NK-92 (cell line): ENCODE measurements around the gene MRPS22.
"Not testable (repeated sequence)": the region's sequence is repeated elsewhere in the genome, so short reads cannot be mapped to it uniquely, and the experiment has no call there.

ENCODE experiments used
- DNase-seq: peaks from one replicate; lab custom pipeline; 2025; ENCODE audit not compliant: unreplicated experiment; lab: John Stamatoyannopoulos, UW

Gene MRPS22

GRCh38 chr3:139334675-139335074 is 9.1 kb upstream of the MRPS22 start:
- not testable (repeated sequence) for DNase-seq

GRCh38 chr3:139338405-139338804 is 5.4 kb upstream of the MRPS22 start:
- DNase-seq: no peak

- no peak for DNase-seq
Observed at GRCh38 chr3:139339219-139339906, 4.5 kb upstream of the MRPS22 start.

- no peak for DNase-seq
Observed at GRCh38 chr3:139340784-139341183, 3.0 kb upstream of the MRPS22 start.

- no peak for DNase-seq
Observed at GRCh38 chr3:139342054-139342453, 1.8 kb upstream of the MRPS22 start.

GRCh38 chr3:139346771-139347170 is 3.0 kb downstream of the MRPS22 start:
- no peak for DNase-seq

- no peak for DNase-seq
Observed at GRCh38 chr3:139353920-139354556, 10.2 kb downstream of the MRPS22 start.

GRCh38 chr3:139354661-139355060 is 10.8 kb downstream of the MRPS22 start:
- no peak for DNase-seq

- no peak for DNase-seq
Observed at GRCh38 chr3:139355476-139355875, 11.7 kb downstream of the MRPS22 start.

- no peak for DNase-seq
Observed at GRCh38 chr3:139355891-139356290, 12.1 kb downstream of the MRPS22 start.

GRCh38 chr3:139357899-139358298 is 14.1 kb downstream of the MRPS22 start:
- DNase-seq: no peak

GRCh38 chr3:139358841-139359562 is 15.2 kb downstream of the MRPS22 start:
- no peak for DNase-seq

GRCh38 chr3:139361276-139361675 is 17.5 kb downstream of the MRPS22 start:
- no peak for DNase-seq

GRCh38 chr3:139364549-139364948 is 20.7 kb downstream of the MRPS22 start:
- DNase-seq: no peak

GRCh38 chr3:139374099-139374498 is 30.3 kb downstream of the MRPS22 start:
- no peak for DNase-seq

GRCh38 chr3:139377378-139377777 is 33.6 kb downstream of the MRPS22 start:
- DNase-seq: no peak

GRCh38 chr3:139378587-139379241 is 34.9 kb downstream of the MRPS22 start:
- no peak for DNase-seq

GRCh38 chr3:139380575-139380974 is 36.8 kb downstream of the MRPS22 start:
- DNase-seq: no peak

GRCh38 chr3:139382291-139382690 is 38.5 kb downstream of the MRPS22 start:
- DNase-seq: not testable (repeated sequence)

- no peak for DNase-seq
Observed at GRCh38 chr3:139388077-139388476, 44.3 kb downstream of the MRPS22 start.

- DNase-seq: no peak
Observed at GRCh38 chr3:139388821-139389551, 45.2 kb downstream of the MRPS22 start.
